Measurements from ENCODE around the gene NUP37.

The NUP37 gene

DNA sequence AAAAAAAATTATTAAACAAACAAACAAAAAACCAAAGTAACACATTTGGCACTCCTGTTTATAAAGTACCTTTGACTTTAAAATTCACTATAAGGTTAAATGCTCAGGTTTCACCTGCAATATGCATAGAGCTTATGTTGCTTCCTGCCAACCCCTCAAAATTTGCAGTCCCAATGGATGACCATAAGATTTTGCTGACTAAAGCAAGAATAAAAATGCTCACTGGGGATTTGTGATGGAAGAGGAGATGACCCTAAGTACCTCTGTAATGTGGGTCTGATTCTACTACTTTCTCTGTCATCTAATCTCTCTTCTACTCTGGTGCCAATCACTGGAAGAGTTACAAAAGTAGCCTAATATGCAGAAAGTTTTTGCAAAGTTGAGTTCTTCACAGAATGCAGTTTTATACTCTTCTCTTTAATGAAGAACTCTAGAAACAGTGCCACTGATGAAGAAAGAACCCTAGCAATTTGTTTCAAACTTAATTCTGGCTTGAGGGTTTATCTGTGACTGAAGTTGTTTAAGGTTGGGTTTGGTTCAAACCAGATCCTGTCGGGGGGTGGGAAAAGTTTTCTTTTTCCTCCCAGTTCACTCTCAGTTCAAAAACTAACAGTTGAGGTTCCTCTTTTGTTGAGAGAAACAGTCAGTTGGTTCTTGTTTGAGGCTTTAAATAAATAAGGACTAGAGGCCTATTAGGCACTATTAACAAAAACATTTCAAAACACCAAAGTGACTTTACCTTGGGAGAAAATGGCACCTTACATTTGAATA lies 69.1 kb downstream of the NUP37 start:
- no peak for DNase-seq
- in situ Hi-C loops (cut with HindIII; ENCODE audit: low pct_ligation_motif_present, low pct_unique_long_range_greater_than_20kb, low sequenced_read_pairs) = no loop called here

GRCh38 chr12:102043928-102044327 lies 76.0 kb downstream of the NUP37 start:
- in situ Hi-C loops (cut with HindIII; ENCODE audit: low pct_ligation_motif_present, low pct_unique_long_range_greater_than_20kb, low sequenced_read_pairs) = no loop called here

GRCh38 chr12:102033991-102034745 lies 85.7 kb downstream of the NUP37 start:
- DNase-seq = no peak
- in situ Hi-C loops (cut with HindIII; ENCODE audit: low pct_ligation_motif_present, low pct_unique_long_range_greater_than_20kb, low sequenced_read_pairs) = no loop called here

More at GRCh38 chr12:102043928-102044327, 76.0 kb downstream of the NUP37 start:
- DNase-seq = no peak

- DNase-seq = no peak
- in situ Hi-C loops (cut with HindIII; ENCODE audit: low pct_ligation_motif_present, low pct_unique_long_range_greater_than_20kb, low sequenced_read_pairs) = no loop called here
Measured at GRCh38 chr12:102031852-102032251, 88.1 kb downstream of the NUP37 start.

GRCh38 chr12:102029141-102029540 lies 90.8 kb downstream of the NUP37 start:
- no peak for DNase-seq
- in situ Hi-C loops (cut with HindIII; ENCODE audit: low pct_ligation_motif_present, low pct_unique_long_range_greater_than_20kb, low sequenced_read_pairs) = no loop called here

GRCh38 chr12:102026728-102027127 lies 93.2 kb downstream of the NUP37 start:
- in situ Hi-C loops (cut with HindIII; ENCODE audit: low pct_ligation_motif_present, low pct_unique_long_range_greater_than_20kb, low sequenced_read_pairs) = no loop called here
- no peak for DNase-seq

- in situ Hi-C loops (cut with HindIII; ENCODE audit: low pct_ligation_motif_present, low pct_unique_long_range_greater_than_20kb, low sequenced_read_pairs) = no loop called here
Measured at GRCh38 chr12:102024765-102025164, 95.1 kb downstream of the NUP37 start.

GRCh38 chr12:102023343-102023930 lies 96.5 kb downstream of the NUP37 start:
- in situ Hi-C loops (cut with HindIII; ENCODE audit: low pct_ligation_motif_present, low pct_unique_long_range_greater_than_20kb, low sequenced_read_pairs) = no loop called here
- DNase-seq = peak; percentile 37

More at GRCh38 chr12:102024765-102025164, 95.1 kb downstream of the NUP37 start:
- DNase-seq = no peak

Measured in ACHN (cell line).